ENCODE data around the gene TCF4.

TCF4 gene

DNA sequence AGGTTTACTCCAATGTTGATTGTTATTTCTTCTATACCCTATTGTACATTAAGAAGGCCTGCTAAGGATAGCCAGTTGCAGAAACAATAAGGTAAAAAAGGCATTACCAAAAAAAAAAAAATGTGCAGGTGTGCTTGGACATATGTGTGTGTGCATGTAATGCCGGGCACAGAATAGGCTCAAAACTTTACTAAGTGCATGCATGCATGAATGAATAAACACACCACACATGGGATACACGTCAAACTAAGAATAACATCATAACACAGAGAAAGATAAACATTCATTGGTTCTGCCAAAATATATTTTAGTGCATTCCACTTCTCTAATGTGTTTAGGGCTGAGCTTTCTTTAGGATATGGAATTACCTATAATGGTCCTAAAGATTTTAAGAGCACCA is 298.2 kb downstream of the TCF4 start:
- DNase-seq (ENCODE audit: low spot score) = no peak

DNA sequence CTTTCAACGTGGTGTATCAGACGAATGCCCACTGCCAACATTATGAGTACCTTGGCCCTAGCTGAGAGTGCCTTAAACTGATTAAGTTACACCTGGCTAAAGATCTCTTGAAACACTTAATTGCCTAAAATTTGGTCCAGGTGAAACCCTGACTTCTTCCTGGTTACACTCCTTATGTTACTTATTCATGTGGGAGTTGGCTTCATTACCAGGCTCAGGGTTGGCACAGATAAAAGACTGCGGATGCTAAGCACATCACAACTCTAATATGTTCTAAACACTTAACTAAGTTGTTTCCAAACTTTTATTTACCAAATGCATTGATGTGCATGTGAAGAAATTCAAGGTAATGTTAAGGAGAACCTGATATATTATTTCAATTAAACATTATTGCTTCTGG is 298.9 kb downstream of the TCF4 start:
- DNase-seq (ENCODE audit: low spot score) = no peak

DNA sequence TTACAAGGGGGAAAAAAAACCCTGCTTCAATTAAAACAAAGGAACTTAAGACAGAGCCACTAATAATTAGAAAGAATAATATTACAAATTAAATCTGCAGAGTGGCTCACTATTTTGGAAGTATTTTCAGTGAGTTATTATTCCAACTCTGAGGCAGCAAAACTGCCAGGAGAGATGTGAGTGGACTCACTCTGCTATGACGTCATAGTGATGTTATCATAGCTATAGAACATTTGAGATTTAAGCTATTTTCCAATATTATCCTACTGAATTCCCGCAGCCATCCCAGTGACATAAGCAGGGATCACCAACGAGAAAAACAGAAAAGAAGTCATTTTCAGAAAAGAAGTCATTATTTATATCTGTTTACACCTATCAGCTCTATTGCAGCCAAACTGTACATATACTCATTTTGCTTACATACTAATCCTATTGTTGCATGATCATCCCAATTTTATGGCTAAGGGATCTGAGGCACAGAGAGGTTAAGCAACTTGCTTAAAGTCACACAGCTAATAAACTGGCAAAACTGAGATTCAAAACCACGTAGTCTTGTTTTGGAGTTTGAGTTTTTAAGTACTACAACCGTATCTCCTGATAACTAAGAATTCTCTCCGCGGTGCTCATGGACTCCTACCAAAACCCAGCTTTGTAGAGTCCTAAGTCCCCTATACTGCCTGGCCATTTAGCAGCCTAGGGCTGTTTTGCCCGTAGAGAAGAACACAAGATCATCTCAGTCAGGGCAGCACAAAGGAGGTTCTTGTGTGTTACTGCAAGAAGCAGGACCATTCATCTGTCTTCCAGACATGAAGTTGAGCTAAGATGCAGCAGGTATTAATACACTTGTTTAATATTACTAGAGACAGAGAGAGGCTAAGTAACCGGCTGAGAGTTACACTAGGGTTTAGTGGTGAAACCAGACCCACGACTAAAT is 299.8 kb downstream of the TCF4 start:
- no peak for DNase-seq (ENCODE audit: low spot score)

DNA sequence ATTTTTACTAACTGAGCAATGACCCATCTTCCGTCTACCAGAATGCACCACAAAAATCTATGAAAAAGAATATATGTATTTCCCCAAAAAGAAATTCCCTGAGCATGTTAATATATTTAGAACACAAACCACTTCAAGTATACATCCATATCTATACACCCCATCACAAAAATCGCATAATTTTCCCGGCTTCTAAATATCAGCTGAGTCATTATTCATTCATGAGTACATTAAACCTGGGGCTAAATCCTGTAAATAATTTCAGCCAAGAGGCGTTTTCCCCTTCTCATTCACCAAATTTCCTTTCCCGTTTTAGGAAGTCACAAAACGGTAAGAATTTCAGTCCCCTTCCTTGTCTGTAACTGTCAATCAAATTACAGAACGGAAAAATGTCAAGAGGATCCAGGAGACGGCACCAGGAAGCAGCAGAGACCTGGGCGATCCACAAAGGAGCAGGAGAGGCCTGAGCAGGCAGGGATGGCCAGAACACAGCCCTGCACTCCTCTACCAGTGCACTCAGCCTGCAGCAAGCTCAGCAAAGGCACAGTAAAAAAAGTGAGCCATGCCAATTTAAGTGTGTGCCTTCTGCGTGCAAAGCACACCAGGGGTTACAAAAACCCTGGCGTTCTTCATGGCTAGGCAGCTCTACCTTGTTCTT is 300.7 kb downstream of the TCF4 start:
- DNase-seq (ENCODE audit: low spot score) = no peak

DNA sequence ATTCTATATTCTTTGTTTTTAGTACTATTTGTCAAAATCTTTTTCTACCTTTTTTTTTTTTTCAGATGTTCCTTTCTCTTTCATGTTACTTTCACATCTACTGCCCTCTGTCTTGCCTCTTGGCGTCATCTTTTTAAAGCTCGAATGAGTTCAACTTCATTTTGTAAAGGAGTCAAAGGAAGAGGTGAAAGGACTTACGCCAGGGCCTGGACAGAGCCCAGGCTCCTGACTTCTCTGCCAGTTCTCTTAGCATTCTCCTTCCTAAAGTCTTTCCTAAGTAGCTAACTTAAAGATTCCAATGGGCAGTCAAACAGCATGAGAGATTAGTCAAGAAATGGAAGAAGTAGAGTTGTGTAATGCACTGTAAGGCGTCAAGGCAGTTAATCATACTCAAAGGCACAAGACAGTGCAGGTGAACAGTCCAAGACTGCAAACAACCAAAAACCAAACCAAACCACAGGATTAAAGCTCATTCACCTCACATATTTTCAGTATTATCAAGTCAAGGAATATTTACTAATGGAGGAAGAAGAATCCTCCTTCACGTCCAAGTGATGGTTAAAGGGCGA is 301.7 kb downstream of the TCF4 start:
- no peak for DNase-seq (ENCODE audit: low spot score)

DNA sequence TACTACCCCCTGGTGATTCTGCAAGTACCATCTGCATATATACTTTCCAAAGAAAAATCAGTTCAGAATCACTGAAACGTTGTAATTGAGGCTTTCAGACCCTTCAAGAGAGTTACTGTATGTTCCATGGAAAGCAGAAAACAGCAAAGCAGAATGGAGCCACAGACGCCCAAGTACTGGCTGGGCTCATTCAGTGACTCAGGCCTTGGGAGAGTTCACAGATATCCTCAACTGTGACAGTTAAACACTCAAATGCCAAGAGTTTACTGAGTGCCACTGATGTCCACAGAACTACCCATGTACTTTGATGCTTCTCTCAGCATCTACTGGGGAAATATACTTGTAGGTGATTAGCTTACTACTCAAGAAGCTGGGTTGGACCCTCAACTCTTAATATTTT is 303.4 kb downstream of the TCF4 start:
- DNase-seq (ENCODE audit: low spot score) = no peak

DNA sequence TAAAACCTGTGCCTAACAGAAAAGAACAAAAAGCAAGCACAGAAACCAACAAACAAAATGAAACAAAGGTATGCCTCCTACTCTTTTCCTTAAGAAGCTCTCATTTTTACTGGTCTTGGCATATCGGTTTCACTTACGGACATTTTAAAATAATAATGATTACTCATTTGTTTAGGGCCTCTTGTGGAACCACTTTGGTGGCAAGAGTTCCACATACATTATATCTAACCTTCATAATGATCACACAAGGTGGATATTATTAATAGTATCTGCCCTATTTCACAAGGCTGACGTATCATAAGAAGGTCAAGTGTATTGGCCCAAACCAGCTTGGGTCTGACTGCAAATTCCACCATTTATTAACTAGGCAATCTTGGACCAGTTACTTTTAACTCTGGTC is 304.7 kb downstream of the TCF4 start:
- DNase-seq (ENCODE audit: low spot score) = no peak

DNA sequence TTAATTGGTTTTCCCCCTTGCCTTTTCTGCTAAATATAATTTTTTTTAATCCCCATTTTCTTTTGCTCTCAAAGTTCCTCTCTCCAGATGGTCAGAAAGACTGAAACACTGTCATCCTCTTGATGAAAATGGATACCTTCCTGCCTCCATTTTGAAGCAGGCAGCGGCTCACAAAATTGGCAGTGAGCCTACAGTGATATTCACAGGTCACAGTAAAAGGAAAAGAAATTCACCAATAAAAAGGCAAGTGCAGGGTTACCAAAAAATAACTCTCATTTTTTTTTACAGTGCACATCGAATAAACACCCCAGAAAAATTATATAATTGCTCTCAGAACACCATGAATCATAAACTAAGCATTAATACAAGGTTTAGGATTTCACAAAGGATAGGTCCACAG is 307.5 kb downstream of the TCF4 start:
- no peak for DNase-seq (ENCODE audit: low spot score)

DNA sequence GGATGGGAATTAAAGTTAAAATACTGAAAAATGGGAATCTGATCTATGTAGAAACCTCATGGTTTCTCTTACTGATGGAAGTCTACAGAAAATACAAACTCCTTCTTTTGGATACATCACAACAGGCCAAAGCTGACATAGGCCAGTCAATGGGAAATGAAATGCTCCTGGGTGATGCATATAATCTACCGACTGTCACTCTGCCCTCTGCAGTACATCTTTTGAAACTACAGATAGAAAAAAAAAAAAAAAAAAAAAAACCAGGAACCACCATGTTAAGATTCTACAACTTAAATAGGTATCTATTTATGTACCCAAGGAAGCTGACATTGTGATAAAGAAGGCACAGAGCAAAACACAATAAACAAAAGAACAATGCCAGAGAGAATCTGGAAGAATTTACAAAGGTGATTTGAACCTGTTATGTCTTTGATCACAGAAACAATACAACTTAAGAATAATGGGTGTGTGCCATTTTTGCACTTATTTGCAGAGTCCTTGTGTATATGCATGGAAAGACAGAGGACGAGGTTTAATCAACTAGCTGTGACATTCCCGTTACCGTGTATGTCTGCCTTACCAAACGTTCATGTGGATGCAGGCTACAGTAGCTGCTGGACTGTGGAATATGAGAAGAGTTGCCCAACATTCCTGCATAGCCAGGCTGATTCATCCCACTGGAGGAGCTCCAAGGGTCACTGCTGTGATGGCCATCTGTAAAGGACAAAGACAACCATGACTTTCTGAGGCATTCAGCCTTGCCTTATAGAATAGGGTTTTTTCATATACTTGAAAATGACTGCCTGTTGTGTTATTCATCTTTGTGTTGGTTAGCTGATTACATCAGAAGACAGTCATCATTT is 312.7 kb downstream of the TCF4 start:
- peak; percentile 9 for DNase-seq (ENCODE audit: low spot score)

DNA sequence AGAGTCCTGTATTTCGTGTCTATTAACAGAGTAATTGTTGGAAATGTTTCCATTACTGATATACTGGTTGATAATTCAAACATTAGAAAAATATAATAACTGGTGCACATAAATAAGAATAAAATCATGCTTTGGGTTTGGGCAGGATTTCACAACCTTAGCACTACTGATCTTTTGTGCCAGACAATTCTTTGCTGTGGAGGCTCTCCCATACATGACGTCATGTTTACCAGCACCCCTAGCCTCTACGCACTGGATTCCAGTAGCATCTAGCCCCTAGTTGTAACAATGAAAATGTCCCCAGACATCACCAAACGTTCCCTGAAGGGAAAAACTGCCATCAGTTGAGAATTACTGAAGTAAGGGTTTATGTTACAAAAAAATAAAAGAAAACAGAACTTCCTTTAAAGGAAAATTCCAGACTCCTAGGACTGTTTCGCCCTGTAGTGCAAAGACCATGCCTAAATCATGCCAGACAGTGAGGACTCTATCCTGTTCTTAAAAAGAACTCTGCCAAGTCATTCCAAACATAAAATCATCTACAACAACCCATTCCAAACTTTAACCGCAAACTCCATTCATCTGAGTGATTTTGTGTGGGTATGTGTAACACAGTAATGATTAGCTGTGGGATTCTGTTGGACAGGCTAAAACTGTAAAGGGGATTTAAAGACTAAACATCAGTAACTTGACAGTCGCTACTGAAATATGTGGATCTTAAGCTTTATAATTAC is 315.3 kb downstream of the TCF4 start:
- no peak for DNase-seq (ENCODE audit: low spot score)

DNA sequence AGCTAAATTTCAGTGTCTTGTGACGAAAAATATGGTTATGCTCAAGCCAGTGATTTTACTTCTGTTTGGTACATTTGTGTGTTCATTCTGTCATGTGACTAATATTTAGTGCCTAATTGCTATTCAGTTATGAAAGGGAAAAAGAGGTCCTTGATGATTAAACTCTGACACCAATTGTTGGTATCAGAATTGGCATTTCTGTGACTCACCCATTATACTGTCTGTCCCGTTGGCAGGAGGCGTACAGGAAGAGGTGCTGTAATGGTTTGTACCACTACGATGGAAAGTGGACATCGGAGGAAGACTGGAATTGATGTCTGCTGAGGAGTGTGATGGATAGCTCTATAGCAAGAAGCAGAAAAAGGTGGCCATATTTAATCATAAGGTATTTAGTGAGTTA is 318.4 kb downstream of the TCF4 start:
- no peak for DNase-seq (ENCODE audit: low spot score)

DNA sequence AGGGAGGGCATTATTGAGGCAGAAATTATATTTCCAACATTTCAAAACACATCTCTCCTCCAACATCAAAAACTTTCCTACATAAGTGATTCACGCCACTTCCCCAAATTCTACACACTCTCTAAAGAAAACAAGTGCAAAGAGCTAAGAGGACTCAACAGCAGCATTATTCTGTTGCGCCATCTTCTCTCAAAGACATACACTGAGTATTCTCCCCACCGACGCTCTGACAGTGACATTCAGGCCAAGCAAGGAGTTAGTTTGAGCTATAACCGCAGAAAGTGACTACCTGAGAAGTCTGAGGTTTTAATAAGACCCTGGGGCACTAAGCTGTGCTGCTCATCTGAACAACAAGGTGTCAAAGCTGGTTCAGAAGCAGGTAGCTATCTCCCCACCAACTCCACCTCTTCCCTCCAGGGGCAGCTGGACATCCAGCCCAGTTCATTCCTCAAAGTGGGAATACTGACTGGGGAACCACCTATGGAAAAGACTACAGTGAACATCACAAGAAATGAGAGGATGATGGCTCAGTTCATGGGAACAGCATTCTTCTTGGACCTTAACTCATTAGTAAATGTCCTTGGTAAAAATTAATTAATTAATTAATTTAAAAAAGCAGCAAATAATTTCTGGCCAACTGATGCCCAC is 319.2 kb downstream of the TCF4 start:
- no peak for DNase-seq (ENCODE audit: low spot score)

DNA sequence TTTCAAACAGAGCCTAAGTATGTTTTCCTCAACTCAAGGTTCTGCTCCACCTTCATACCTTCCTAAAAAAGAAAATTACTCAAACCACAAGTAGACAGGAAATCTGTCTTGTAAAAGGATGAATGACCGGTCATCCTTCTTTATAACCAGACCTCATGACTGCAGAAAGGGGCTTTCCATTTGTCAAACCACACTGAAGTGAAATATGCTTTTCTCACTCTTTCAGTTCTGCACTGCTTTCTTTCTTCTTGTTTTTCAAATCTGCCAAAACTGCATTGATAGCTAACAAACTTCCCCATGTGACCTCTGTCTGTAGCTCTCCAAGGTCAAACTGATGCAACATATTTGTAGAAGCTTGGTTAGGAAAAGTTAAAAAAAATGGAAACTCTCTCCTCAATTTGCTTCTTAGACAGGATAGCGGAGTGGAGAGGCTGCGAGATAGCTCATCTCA is 319.8 kb downstream of the TCF4 start:
- DNase-seq (ENCODE audit: low spot score) = no peak

DNA sequence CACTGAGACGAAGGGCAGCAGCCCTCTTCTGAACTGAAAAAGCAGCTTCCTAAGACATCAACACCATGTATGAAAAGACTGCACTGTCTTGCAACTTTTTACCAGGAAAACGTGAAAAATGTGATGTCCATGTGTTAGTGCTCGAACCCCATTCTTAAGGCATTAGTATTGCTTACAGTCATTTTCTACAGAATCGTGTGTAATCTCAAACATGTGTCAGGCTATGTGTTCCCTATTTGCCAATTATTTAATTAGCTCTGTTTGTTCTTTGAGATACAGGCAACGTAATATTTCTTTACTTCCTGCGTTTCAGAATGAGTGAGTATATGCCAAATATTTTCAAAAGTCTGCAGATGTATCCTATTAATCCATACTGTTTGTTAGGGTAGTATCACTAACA is 321.0 kb downstream of the TCF4 start:
- no peak for DNase-seq (ENCODE audit: low spot score)

DNA sequence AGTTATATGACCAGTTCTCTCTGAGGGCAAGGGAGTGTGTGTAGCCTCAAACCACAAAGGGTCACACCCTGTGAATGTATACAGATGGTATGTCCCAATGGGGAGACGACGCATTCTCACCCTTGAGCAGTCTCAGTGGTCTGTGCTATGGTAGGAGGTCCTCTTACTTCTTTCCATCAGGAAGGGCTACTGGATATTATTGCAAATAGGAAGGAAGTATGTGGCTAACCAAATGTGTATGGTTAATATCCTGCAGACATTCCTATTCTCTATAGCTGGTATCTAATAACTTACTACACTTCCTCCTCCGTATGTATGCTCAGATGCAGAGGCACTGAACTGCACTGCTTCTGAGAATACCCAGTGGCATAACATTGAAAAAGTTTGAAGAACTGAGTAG is 322.0 kb downstream of the TCF4 start:
- no peak for DNase-seq (ENCODE audit: low spot score)

DNA sequence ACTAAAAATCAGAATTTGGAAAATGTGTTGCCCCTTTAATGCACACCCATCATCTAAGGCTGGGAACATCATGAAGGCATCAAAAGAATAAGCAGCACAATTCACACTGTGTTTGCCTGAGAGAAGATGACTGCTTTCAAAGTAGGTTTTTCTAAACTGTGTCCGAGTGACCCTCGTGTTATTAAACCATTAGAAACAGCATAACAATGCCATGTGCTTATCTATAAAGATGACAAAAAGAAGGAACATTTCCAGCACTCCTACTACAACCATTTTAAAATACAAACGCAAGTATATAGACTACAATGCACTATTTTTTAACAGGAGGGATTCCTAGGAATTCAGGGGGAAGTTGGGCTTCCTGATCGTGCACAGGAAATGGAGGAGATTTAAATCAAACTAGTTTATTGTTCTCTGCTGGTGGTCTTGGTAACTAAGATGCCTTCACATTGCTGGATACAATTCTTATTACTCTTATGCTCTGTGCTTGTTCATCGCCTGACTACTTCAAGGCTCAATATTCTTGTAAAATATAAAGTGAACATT is 322.8 kb downstream of the TCF4 start:
- no peak for DNase-seq (ENCODE audit: low spot score)

DNA sequence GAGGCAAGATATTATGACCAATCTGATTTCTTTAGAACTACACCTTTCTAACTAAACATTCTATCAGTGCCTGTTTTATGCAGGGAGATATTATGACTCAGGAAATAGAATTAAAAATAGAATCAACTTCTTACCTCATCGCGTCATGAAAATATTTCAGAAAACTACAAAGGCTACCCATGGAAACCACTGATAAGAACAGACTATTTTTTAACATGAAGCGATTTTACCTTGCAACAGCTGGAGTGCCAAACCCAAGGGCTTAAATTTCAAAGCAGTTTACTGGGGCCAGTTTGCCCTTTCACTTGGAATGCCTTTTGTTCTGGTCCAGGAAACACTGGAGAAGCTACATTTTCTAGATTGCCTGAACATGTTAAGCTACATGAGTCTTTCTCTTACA is 323.9 kb downstream of the TCF4 start:
- no peak for DNase-seq (ENCODE audit: low spot score)

DNA sequence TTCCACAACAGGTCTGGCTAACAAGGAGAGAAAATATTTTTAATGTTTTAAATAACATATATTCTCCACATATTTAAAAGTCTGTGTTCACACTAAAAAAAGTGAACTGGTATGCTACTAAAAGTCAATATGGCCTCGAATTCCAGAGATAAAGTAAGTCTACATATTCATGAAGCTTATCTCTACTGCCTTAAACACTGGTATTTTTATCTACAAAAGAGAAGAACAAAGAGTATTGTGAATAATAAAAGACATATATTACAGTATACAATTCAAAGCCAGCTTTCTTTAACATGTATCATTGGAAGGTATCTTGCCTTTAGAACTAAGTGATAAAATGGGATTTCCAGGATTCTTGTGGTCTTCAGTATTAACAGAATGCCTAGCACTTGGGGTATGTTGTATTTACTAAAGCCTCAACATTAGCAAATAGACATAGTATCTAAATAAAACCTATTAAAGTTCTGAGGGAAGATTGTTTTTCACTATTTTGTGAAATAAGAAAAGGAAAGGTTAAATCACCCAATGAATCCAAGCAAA is 325.9 kb downstream of the TCF4 start:
- no peak for DNase-seq (ENCODE audit: low spot score)

DNA sequence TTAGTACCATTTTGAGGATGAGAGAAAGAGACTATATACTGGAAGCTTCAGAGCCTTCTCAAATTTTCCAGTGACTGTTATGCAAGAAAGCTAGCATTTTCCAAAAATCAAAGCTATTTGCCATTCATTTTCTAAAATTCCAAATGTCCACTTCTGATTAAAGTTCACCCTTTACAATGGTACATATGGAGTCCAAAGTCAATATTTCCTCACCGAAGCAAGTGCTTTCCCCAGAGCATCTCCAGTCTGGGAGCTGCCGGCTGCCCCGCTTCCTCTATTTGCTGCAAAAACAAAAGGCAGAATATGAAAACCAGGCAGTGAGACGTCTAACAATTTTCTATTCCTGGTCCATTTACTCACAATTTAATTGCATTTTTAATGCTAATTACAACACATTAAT is 326.7 kb downstream of the TCF4 start:
- peak; percentile 14 for DNase-seq (ENCODE audit: low spot score)

DNA sequence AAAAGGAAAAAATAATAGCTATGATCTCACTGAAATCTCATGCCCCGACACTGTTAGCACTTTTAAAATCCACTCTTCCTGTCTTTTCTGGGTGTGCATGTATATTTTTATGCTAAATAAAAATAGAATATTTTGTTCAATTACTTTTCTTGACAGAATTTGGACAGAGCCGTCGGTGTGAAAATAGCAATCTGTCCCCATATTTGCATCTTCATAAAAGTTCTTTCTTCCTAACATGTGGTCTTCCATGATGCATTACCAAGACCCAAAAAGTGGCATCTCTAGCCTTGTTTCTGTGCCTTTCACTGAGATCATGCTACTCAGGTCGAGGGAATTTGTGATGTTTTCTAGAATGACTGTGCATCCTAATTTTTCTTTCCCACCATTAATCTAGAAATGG is 329.9 kb downstream of the TCF4 start:
- no peak for DNase-seq (ENCODE audit: low spot score)

DNA sequence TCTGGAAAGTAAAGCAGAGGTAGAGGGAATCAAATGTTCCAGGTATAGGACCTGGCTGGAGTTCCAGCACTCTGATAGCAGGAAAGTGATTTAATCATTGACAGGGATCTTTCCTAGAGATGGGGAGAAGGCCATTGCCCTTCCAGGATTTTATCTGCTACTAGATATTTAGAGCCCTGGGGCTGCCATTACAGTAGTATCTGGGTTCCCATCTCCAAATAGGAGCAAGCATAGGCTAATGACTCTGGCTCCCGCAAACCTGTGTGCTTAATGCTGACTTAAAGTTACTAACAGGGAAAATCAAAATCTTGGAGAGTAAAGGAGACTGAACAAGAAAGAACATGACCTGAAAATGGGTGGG is 331.1 kb downstream of the TCF4 start:
- DNase-seq (ENCODE audit: low spot score) = no peak
